Measurements from ENCODE around the gene KLHL29. TPM values are rescaled to one million over a fixed set of nuclear protein-coding genes. Genes with fewer than 3 reads are reported as not detected.

The KLHL29 gene
- total RNA-seq, 3 donors from 2014 or later, result 2.6 to 13.0 (median 5.5) TPM

- H3K4me1 ChIP-seq (ENCODE audit: low read depth), result no peaks in the 10 kb centered on the region
- no peaks in the 10 kb centered on the region for H3K36me3 ChIP-seq (ENCODE audit: low read depth)
- no peak for DNase-seq
- ATAC-seq, result no peak
- no peak for TF ChIP-seq CTCF (IDR thresholded peaks at IDR 0.05)
- H3K4me3 ChIP-seq, result no peak overlapping the region
- intact Hi-C loops (cut with DNase I, micrococcal nuclease), result no loop called here
- no peaks in the 10 kb centered on the region for H3K9me3 ChIP-seq
These were observed 199.2 kb downstream of the KLHL29 start for GRCh38 chr2:23584054-23584745.

DNA sequence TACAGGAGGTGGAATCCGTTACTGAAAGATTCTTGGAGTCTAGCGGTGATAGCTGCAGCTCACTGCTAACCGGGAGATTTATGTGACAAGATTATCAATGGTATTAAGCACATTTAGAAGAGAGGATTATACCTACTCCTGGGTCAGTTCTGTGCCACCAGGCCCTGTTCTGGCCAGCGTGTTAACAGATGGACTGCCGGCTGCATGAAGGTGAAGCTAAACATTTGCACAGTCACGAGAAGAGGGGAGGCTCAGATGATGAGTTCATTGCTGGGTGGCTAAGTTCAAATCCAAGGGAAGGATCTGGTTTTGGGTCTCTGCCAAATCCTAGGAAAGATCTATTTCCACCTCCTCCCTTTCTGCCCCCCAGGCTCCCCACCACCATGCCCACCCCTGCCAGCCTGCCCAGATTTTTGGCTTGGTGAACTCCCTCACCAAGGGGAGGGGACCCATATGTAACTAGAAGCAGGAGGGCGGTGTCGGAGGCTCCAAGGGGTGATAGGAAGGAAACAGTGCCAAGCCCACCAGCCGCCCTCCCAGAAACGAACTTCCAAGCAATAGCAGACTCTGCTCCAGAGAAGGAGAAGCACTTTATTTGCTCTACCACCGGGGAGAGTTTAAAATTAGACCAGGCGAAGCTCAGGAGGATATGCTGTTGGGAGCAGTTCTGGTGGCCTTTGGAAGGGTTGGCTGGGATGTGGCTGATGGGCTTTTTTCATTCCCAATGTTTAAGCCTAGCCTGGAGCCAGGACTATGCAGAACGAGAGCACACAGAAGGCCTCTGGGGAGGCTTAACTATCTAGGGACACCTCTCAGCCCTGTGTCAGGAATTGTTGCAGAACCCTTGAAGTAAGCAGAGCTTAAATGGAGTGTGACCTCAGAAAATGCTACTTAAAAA lies 200.5 kb downstream of the KLHL29 start:
- no peak for TF ChIP-seq CTCF (IDR thresholded peaks at IDR 0.05)
- Histone ChIP-seq H3K9me3 (no peaks in the 10 kb centered on the region), H3K36me3 (ENCODE audit: low read depth) (no peaks in the 10 kb centered on the region), H3K4me1 (ENCODE audit: low read depth) (no peaks in the 10 kb centered on the region), H3K4me3 (no peak overlapping the region)
- ATAC-seq (no peak), DNase-seq (no peak)
- intact Hi-C loops (cut with DNase I, micrococcal nuclease), result no loop called here

GRCh38 chr2:23586741-23587306 lies 201.8 kb downstream of the KLHL29 start:
- DNase-seq, result no peak
- intact Hi-C loops (cut with DNase I, micrococcal nuclease), result no loop called here

DNA sequence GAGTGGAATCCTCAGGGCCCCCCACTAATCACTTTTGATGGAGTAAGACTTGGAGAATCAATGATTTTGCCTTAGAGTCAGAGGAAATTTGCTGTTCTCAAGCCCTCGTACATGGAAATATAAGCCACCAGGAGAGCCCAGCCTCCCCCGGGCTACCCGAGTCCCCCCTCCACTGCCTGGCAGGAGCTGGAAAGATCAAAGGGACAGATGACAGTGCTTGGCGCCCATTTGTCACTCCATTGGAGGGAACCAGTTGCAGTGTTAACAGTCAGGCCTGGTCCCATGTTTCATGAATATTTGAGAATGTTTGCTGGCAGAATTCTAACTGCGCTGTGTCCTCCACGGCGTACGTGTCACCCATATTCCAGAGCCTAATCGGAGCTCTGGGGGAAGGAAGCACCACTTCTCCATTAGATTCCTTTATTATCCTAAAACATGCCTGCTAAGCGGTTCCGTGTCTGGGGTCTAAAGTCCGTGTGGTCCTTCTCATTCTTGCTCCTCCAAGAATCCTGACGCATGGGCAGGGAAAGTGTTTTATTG lies 202.4 kb downstream of the KLHL29 start:
- DNase-seq, result no peak
- no peak for ATAC-seq
- intact Hi-C loops (cut with DNase I, micrococcal nuclease), result no loop called here
- H3K9me3 ChIP-seq, result no peaks in the 10 kb centered on the region
- no peak overlapping the region for H3K4me3 ChIP-seq
- no peak for TF ChIP-seq CTCF (IDR thresholded peaks at IDR 0.05)
- no peaks in the 10 kb centered on the region for H3K4me1 ChIP-seq (ENCODE audit: low read depth)
- no peaks in the 10 kb centered on the region for H3K36me3 ChIP-seq (ENCODE audit: low read depth)

More at GRCh38 chr2:23586741-23587306, 201.8 kb downstream of the KLHL29 start:
- TF ChIP-seq CTCF (IDR thresholded peaks at IDR 0.05), result no peak
- no peak overlapping the region for H3K4me3 ChIP-seq
- no peaks in the 10 kb centered on the region for H3K36me3 ChIP-seq (ENCODE audit: low read depth)
- H3K9me3 ChIP-seq, result no peaks in the 10 kb centered on the region
- H3K4me1 ChIP-seq (ENCODE audit: low read depth), result no peaks in the 10 kb centered on the region
- ATAC-seq, result no peak

- H3K36me3 ChIP-seq (ENCODE audit: low read depth), result no peaks in the 10 kb centered on the region
- TF ChIP-seq CTCF (IDR thresholded peaks at IDR 0.05), result no peak
- no peak for DNase-seq
- H3K9me3 ChIP-seq, result no peaks in the 10 kb centered on the region
- ATAC-seq, result no peak
- intact Hi-C loops (cut with DNase I, micrococcal nuclease), result no loop called here
- no peaks in the 10 kb centered on the region for H3K4me1 ChIP-seq (ENCODE audit: low read depth)
- no peak overlapping the region for H3K4me3 ChIP-seq
These were observed 203.1 kb downstream of the KLHL29 start for GRCh38 chr2:23588106-23588505.
